HG03045 (cell line): ENCODE results near the gene HES1.
A peak's percentile ranks its signal among the peaks of the same experiment; 100 is the strongest.
"Not testable (repeated sequence)": the region's sequence is repeated elsewhere in the genome, so short reads cannot be mapped to it uniquely, and the experiment has no call there.

Experiments
- ATAC-seq: cut with Tn5 transposase; IDR thresholded peaks from one replicate; pipeline ENCODE4 v1.9.1; 2021; ENCODE audit warnings: mild to moderate bottlenecking, moderate library complexity; ENCODE audit not compliant: unreplicated experiment

The HES1 gene

GRCh38 chr3:194124193-194124592 lies 11.8 kb upstream of the HES1 start:
- no peak for ATAC-seq

- ATAC-seq = no peak
These were observed 10.5 kb upstream of the HES1 start for GRCh38 chr3:194125442-194125841.

- no peak for ATAC-seq
These were observed 9.2 kb upstream of the HES1 start for GRCh38 chr3:194126790-194127189.

GRCh38 chr3:194128202-194128918 lies 7.6 kb upstream of the HES1 start:
- ATAC-seq = no peak

- ATAC-seq = not testable (repeated sequence)
These were observed 7.0 kb upstream of the HES1 start for GRCh38 chr3:194128919-194129295.

GRCh38 chr3:194129581-194130133 lies 6.3 kb upstream of the HES1 start:
- no peak for ATAC-seq

- no peak for ATAC-seq
These were observed 5.8 kb upstream of the HES1 start for GRCh38 chr3:194130188-194130587.

- peak; percentile 39 for ATAC-seq
These were observed 5.0 kb upstream of the HES1 start for GRCh38 chr3:194130807-194131589.

- ATAC-seq = no peak
These were observed 3.3 kb upstream of the HES1 start for GRCh38 chr3:194132465-194133286.

- no peak for ATAC-seq
These were observed 2.2 kb upstream of the HES1 start for GRCh38 chr3:194133661-194134230.

GRCh38 chr3:194134231-194134756 lies 1.7 kb upstream of the HES1 start:
- peak; percentile 31 for ATAC-seq

- peak; percentile 36 for ATAC-seq
These were observed 1.0 kb upstream of the HES1 start for GRCh38 chr3:194134757-194135515.

- no peak for ATAC-seq
These were observed 487 bp upstream of the HES1 start for GRCh38 chr3:194135516-194135805.

GRCh38 chr3:194136519-194137007 lies 615 bp downstream of the HES1 start:
- ATAC-seq = no peak

- no peak for ATAC-seq
These were observed 1.1 kb downstream of the HES1 start for GRCh38 chr3:194137008-194137505.

- no peak for ATAC-seq
These were observed 1.8 kb downstream of the HES1 start for GRCh38 chr3:194137506-194138474.

GRCh38 chr3:194138732-194139070 lies 2.8 kb downstream of the HES1 start:
- ATAC-seq = no peak

- ATAC-seq = no peak
These were observed 3.3 kb downstream of the HES1 start for GRCh38 chr3:194139071-194139813.
